CD4-positive, alpha-beta T cell (primary cell): ENCODE results near the gene CLDN5. TPM values are rescaled to one million over a fixed set of nuclear protein-coding genes. Genes with fewer than 3 reads are reported as not detected.

ENCODE experiments used
- ATAC-seq: fragments of 200-7000 bp; cut with Tn5 transposase; one replicate; pipeline ENCODE4 v1.10.0; 2022; ENCODE audit warnings: mild to moderate bottlenecking; ENCODE audit not compliant: poor library complexity
- CTCF ChIA-PET: fragments of 350-600 bp; sonication (Branson Sonifier 250); formaldehyde crosslinking; loops from one replicate; lab custom pipeline; 2021; ENCODE audit warnings: antibody characterized with exemption, inconsistent platforms; lab: Charles Lee
- POLR2A ChIA-PET: fragments of 350-600 bp; sonication (Branson Sonifier 250); formaldehyde crosslinking; loops from one replicate; lab custom pipeline; 2021; ENCODE audit warnings: antibody characterized with exemption, inconsistent platforms; lab: Charles Lee
- DNase-seq, 14 experiments: peaks; one replicate each; pipeline ENCODE4 v3.0.0-alpha.2; 2013 to 2020; ENCODE audit warnings: mixed read lengths in 2 of 14
- H3K27ac ChIP-seq, 2 donors: one replicate each; pipeline versions ENCODE4 v1.5.1 to v1.7.0; 2013; ENCODE audit warnings: low read length in 2 of 2, low read depth in 1 of 2, mild to moderate bottlenecking in 1 of 2
- H3K27me3 ChIP-seq, 2 experiments: 1 replicate in 1 of 2; 2 replicates in 1 of 2; pipeline versions ENCODE4 v1.6.1 to v1.7.0; 2013; ENCODE audit warnings: low read length in 2 of 2, control low read depth in 1 of 2, mild to moderate bottlenecking in 1 of 2, moderate library complexity in 1 of 2; ENCODE audit not compliant: insufficient read depth in 2 of 2, control insufficient read depth in 1 of 2
- H3K36me3 ChIP-seq: one replicate; pipeline ENCODE4 v1.6.1; 2013; ENCODE audit warnings: low read length, control low read depth; ENCODE audit not compliant: insufficient read depth
- H3K4me1 ChIP-seq: one replicate; pipeline ENCODE4 v1.6.1; 2013; ENCODE audit warnings: low read length, control low read depth; ENCODE audit not compliant: insufficient read depth
- H3K4me3 ChIP-seq: one replicate; pipeline ENCODE4 v1.5.1; 2013; ENCODE audit warnings: mild to moderate bottlenecking, low read length, moderate library complexity
- H3K9me3 ChIP-seq, 2 experiments: 1 replicate in 1 of 2; 2 replicates in 1 of 2; pipeline versions ENCODE4 v1.6.1 to v1.7.0; 2013; ENCODE audit warnings: low read length in 2 of 2, mild to moderate bottlenecking in 2 of 2, control low read depth in 1 of 2, moderate library complexity in 1 of 2; ENCODE audit not compliant: control insufficient read depth in 1 of 2, insufficient read depth in 1 of 2
- H3K27ac Mint-ChIP-seq: one replicate; pipeline ENCODE4 v1.8.0; 2020; ENCODE audit warnings: mixed read lengths
- H3K27me3 Mint-ChIP-seq: one replicate; pipeline ENCODE4 v1.8.0; 2021; ENCODE audit warnings: mixed read lengths
- H3K36me3 Mint-ChIP-seq: one replicate; pipeline ENCODE4 v1.8.0; 2021; ENCODE audit warnings: low read depth, mixed read lengths
- H3K4me1 Mint-ChIP-seq: one replicate; pipeline ENCODE4 v1.8.0; 2021; ENCODE audit warnings: low read depth, mixed read lengths
- H3K4me3 Mint-ChIP-seq: one replicate; pipeline ENCODE4 v1.8.0; 2020; ENCODE audit warnings: mild to moderate bottlenecking, mixed read lengths
- H3K9me3 Mint-ChIP-seq: one replicate; pipeline ENCODE4 v1.8.0; 2020; ENCODE audit warnings: mixed read lengths
- CTCF ChIP-seq: fragments of 200-600 bp; IDR thresholded peaks from one replicate; pipeline ENCODE4 v1.8.0; 2022; ENCODE audit warnings: antibody characterized with exemption, mild to moderate bottlenecking
- intact Hi-C, 2 experiments: fragments of 100-400 bp; cut with DNase I in 1 of 2; cut with micrococcal nuclease in 1 of 2; formaldehyde crosslinking; loops; one replicate each; pipeline versions ENCODE4 v1.15.1 to v1.9.0; 2023 to 2025; cut with DNase I, micrococcal nuclease
- total RNA-seq, 174 experiments: library from RNA in 2 of 174; stranded (reverse) in 2 of 174; gene quantifications; one replicate each; pipeline ENCODE4 v1.2.3 and lab custom pipeline; 2021 to 2026

Gene CLDN5
- total RNA-seq, 2 experiments from 2014 or later = not detected

DNA sequence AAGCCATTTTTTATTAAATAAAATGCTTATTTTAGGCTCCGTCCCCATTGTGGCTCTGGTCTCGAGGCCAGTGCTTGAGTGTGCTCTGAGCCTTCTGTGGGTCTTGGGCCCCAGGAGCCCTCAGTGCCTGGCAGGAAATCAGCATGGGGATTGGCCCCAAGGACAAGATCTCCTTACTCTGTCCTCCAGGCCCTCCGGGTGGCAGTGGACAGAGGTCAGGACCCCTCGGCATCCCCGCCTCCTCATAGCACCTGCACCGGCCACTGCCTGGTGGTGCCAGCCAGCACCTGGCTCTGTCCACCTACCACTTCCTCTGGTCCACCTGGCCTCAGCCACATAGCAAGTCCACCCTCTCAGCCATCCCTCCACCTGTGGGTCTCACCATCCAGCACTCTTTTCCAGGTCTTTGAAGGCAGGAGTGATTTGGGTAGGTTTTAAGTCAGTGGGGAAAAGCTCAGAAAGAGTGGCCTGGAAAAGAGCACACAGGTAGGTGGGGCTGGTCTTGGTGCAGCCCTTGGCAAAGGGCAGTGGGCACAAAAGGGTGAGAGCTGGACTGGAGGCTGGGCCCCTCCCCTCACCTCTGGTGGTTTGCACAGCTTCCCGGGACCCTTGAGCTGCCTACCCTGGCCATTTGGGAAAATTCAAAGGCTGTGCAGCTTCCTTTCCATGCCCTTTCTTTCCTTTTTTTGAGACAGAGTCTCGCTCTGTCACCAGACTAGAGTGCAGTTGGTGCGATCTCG is 3.5 kb downstream of the CLDN5 start:
- Histone ChIP-seq H3K27me3 (peaks cover 18 to 29% of the 10 kb centered on the region in 2 experiments), H3K27ac (no peak overlapping the region), H3K9me3 (peaks cover 0 to 8% of the 10 kb centered on the region in 2 experiments), H3K4me1 (peaks cover 21% of the 10 kb centered on the region), H3K4me3 (no peak overlapping the region), H3K36me3 (no peaks in the 10 kb centered on the region)
- TF ChIP-seq CTCF = no peak
- no peak for DNase-seq
- H3K4me3 Mint-ChIP-seq = no peak overlapping the region
- intact Hi-C loops = no loop called here
- peaks cover 5% of the 10 kb centered on the region for H3K4me1 Mint-ChIP-seq
- no peaks in the 10 kb centered on the region for H3K36me3 Mint-ChIP-seq
- ChIA-PET POLR2A (no interaction called here), CTCF (no interaction called here)
- no peaks in the 10 kb centered on the region for H3K9me3 Mint-ChIP-seq
- H3K27ac Mint-ChIP-seq = no peak overlapping the region
- ATAC-seq = no peak
- peaks cover 21% of the 10 kb centered on the region for H3K27me3 Mint-ChIP-seq

- ATAC-seq (no peak), DNase-seq (no peak)
- TF ChIP-seq CTCF = no peak
- Histone ChIP-seq H3K27me3 (peaks cover 12 to 21% of the 10 kb centered on the region in 2 experiments), H3K36me3 (no peaks in the 10 kb centered on the region), H3K9me3 (peaks cover 0 to 6% of the 10 kb centered on the region in 2 experiments), H3K27ac (no peak overlapping the region), H3K4me3 (no peak overlapping the region), H3K4me1 (peaks cover 21% of the 10 kb centered on the region)
- Mint-ChIP-seq H3K9me3 (no peaks in the 10 kb centered on the region), H3K36me3 (no peaks in the 10 kb centered on the region), H3K27me3 (peaks cover 17% of the 10 kb centered on the region), H3K4me1 (peaks cover 4% of the 10 kb centered on the region), H3K4me3 (no peak overlapping the region), H3K27ac (no peak overlapping the region)
- ChIA-PET CTCF (no interaction called here), POLR2A (no interaction called here)
- intact Hi-C loops = no loop called here
Observed at GRCh38 chr22:19520007-19520406, 4.2 kb downstream of the CLDN5 start.

- Mint-ChIP-seq H3K36me3 (no peaks in the 10 kb centered on the region), H3K4me1 (peaks cover 4% of the 10 kb centered on the region), H3K9me3 (no peaks in the 10 kb centered on the region), H3K27me3 (peaks cover 12% of the 10 kb centered on the region), H3K27ac (no peak overlapping the region), H3K4me3 (no peak overlapping the region)
- H3K4me3 ChIP-seq = no peak overlapping the region
- peaks cover 14% of the 10 kb centered on the region for H3K4me1 ChIP-seq
- ChIA-PET CTCF (no interaction called here), POLR2A (no interaction called here)
- intact Hi-C loops = no loop called here
- ATAC-seq = no peak
- DNase-seq = no peak
- TF ChIP-seq CTCF = no peak
- peaks cover under 1 to 1% of the 10 kb centered on the region in 2 experiments for H3K9me3 ChIP-seq
- H3K27me3 ChIP-seq = peaks cover 9 to 14% of the 10 kb centered on the region in 2 experiments
- H3K36me3 ChIP-seq = no peaks in the 10 kb centered on the region
- H3K27ac ChIP-seq = no peak overlapping the region
Observed at GRCh38 chr22:19519041-19519926, 4.9 kb downstream of the CLDN5 start.
